Esophagus muscularis mucosa (tissue), 3 donors: ENCODE results near the gene MAN1C1.

Experiments used
- CTCF ChIP-seq, 3 experiments: fragments of 200-600 bp in 2 of 3; fragments of 450-650 bp in 1 of 3; sonication (generic) in 2 of 3; IDR thresholded peaks; one replicate each; pipeline ENCODE4 v1.5.1; 2017 to 2019; ENCODE audit warnings: antibody characterized with exemption in 3 of 3, mild to moderate bottlenecking in 2 of 3, moderate library complexity in 1 of 3
- POLR2A ChIP-seq: fragments of 450-650 bp; IDR thresholded peaks from one replicate; pipeline ENCODE4 v1.6.1; 2017; ENCODE audit warnings: antibody characterized with exemption, moderate library complexity, mild to moderate bottlenecking, low read depth

- TF ChIP-seq CTCF (IDR thresholded peaks at IDR 0.05) (no peak), POLR2A (no peak)
Measured at GRCh38 chr1:25615563-25616094, 962 bp upstream of the MAN1C1 start.
